Measurements from ENCODE around the gene TMEM145.

DNA sequence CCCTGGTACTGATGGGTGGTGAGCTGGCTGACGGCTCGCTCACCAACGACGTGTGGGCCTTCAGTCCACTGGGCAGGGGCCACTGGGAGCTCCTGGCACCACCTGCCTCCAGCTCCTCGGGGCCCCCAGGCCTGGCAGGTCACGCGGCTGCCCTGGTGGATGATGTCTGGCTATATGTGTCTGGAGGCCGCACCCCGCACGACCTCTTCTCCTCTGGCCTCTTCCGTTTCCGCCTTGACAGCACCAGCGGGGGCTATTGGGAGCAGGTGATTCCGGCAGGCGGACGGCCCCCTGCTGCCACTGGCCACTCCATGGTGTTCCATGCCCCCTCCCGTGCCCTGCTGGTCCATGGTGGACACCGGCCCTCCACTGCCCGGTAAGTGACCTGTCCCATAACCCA, 22.9 kb downstream of the TMEM145 start:
- no peak for TF ChIP-seq EZH2 (optimal IDR thresholded peaks at IDR 0.05; ENCODE audit: low read depth, low read length)
- no peak for TF ChIP-seq CTCF (IDR thresholded peaks at IDR 0.05; ENCODE audit: low read length)
- no peak for TF ChIP-seq EZH2phosphoT487 (IDR thresholded peaks at IDR 0.05; ENCODE audit: low read length)

Data from MM.1S (cell line).